T-cell (primary cell): ENCODE measurements around the gene CYB561D2. TPM values are rescaled to one million over a fixed set of nuclear protein-coding genes. Genes with fewer than 3 reads are reported as not detected.

Source experiments
- ATAC-seq, 4 experiments: fragments of 200-7000 bp in 3 of 4; fragments of 150-1000 bp in 1 of 4; cut with Tn5 transposase; replicated peaks in 1 of 4; 1 replicate in 3 of 4; 2 replicates in 1 of 4; pipeline ENCODE4 v1.10.0; 2021; ENCODE audit warnings: moderate library complexity in 3 of 4, mild to moderate bottlenecking in 2 of 4, moderate number of reproducible peaks in 1 of 4
- CTCF ChIA-PET, 2 donors: fragments of 300-600 bp; sonication (Branson Sonifier 250); formaldehyde crosslinking; loops; one replicate each; lab custom pipeline; 2022; ENCODE audit warnings: antibody characterized with exemption in 2 of 2; lab: Charles Lee
- POLR2A ChIA-PET, 2 donors: fragments of 300-600 bp; sonication (Branson Sonifier 250); formaldehyde crosslinking; loops; one replicate each; lab custom pipeline; 2022; ENCODE audit warnings: antibody characterized with exemption in 2 of 2; lab: Charles Lee
- DNase-seq, 35 experiments: peaks; one replicate each; pipeline versions ENCODE4 v3.0.0 to v3.0.0-alpha.2; 2013 to 2023
- H3K27ac ChIP-seq: one replicate; pipeline ENCODE4 v1.5.1; 2013; ENCODE audit warnings: low read length
- H3K27me3 ChIP-seq, 2 experiments: replicated peaks in 1 of 2; 1 replicate in 1 of 2; 2 replicates in 1 of 2; pipeline versions ENCODE4 v1.6.1 to v1.7.0; 2013; ENCODE audit warnings: low read length in 1 of 2, mixed read lengths in 1 of 2; ENCODE audit not compliant: control insufficient read depth in 2 of 2, insufficient read depth in 2 of 2; ENCODE audit errors: extremely low read depth in 1 of 2
- H3K36me3 ChIP-seq, 2 donors: 1 replicate in 1 of 2; 2 replicates in 1 of 2; pipeline versions ENCODE4 v1.6.1 to v1.7.0; 2013; ENCODE audit warnings: low read length in 1 of 2; ENCODE audit not compliant: control insufficient read depth in 2 of 2, insufficient read depth in 1 of 2; ENCODE audit errors: extremely low read depth in 1 of 2
- H3K4me1 ChIP-seq, 2 experiments: 1 replicate in 1 of 2; 2 replicates in 1 of 2; pipeline versions ENCODE4 v1.6.1 to v1.7.0; 2013; ENCODE audit warnings: low read length in 2 of 2, mixed read lengths in 1 of 2; ENCODE audit not compliant: insufficient read depth in 2 of 2, control insufficient read depth in 1 of 2; ENCODE audit errors: extremely low read depth in 1 of 2
- H3K4me3 ChIP-seq, 2 donors: 1 replicate in 1 of 2; 2 replicates in 1 of 2; pipeline versions ENCODE4 v1.5.1 to v1.7.0; 2013; ENCODE audit warnings: mild to moderate bottlenecking in 2 of 2, low read length in 1 of 2, moderate library complexity in 1 of 2; ENCODE audit not compliant: control insufficient read depth in 1 of 2; ENCODE audit errors: extremely low read depth in 1 of 2
- H3K9me3 ChIP-seq: 2 replicates; pipeline ENCODE4 v1.7.0; 2013
- H3K27ac Mint-ChIP-seq, 2 donors: one replicate each; pipeline ENCODE4 v1.8.0; 2020 to 2021; ENCODE audit warnings: mild to moderate bottlenecking in 2 of 2, mixed read lengths in 2 of 2
- H3K27me3 Mint-ChIP-seq, 2 donors: one replicate each; pipeline ENCODE4 v1.8.0; 2021 to 2022; ENCODE audit warnings: mixed read lengths in 2 of 2
- H3K36me3 Mint-ChIP-seq: one replicate; pipeline ENCODE4 v1.8.0; 2021; ENCODE audit warnings: mixed read lengths
- H3K4me1 Mint-ChIP-seq, 3 donors: one replicate each; pipeline ENCODE4 v1.8.0; 2020 to 2022; ENCODE audit warnings: mixed read lengths in 3 of 3, mild to moderate bottlenecking in 1 of 3
- H3K4me3 Mint-ChIP-seq, 3 donors: one replicate each; pipeline ENCODE4 v1.8.0; 2020 to 2022; ENCODE audit warnings: mild to moderate bottlenecking in 3 of 3, mixed read lengths in 3 of 3, moderate library complexity in 3 of 3
- H3K9me3 Mint-ChIP-seq, 3 donors: one replicate each; pipeline ENCODE4 v1.8.0; 2020 to 2022; ENCODE audit warnings: mixed read lengths in 3 of 3
- WGBS: methylation state at CpG from one replicate; pipeline ENCODE4 v1.1.5; 2013; ENCODE audit warnings: missing lambda C conversion rate; ENCODE audit not compliant: insufficient coverage; 5-methylcytosine and 5-hydroxymethylcytosine counted together
- total RNA-seq, 35 experiments: library from RNA in 6 of 35; stranded (reverse) in 6 of 35; fragments of 120-200 nt in 1 of 35; gene quantifications; one replicate each; pipeline versions ENCODE4 v1.2.1 to v1.2.4 and lab custom pipeline; 2013 to 2026

CYB561D2 gene
- total RNA-seq, 5 donors from 2014 or later (not counting 1 experiment from before 2014, with no cell fraction given): 25.7 to 45.3 (median 32.7) TPM

- WGBS: 98% methylated on average over 5 of the region's 11 CpGs
- H3K4me3 Mint-ChIP-seq: peak overlapping the region in 1 of 3 donors; percentile 89
- DNase-seq (no peak), ATAC-seq (no peak)
- H3K27me3 ChIP-seq: no peaks in the 10 kb centered on the region
- peaks cover 9 to 48% of the 10 kb centered on the region in 2 experiments for H3K4me1 ChIP-seq
- H3K4me3 ChIP-seq: no peak overlapping the region
- H3K36me3 Mint-ChIP-seq: peaks cover 7% of the 10 kb centered on the region
- no peaks in the 10 kb centered on the region for H3K9me3 ChIP-seq
- no peak overlapping the region for H3K27ac Mint-ChIP-seq
- H3K4me1 Mint-ChIP-seq: peaks cover 16 to 36% (median 23%) of the 10 kb centered on the region in 3 donors
- H3K36me3 ChIP-seq: peaks cover 2 to 20% of the 10 kb centered on the region in 2 donors
- H3K27me3 Mint-ChIP-seq: no peaks in the 10 kb centered on the region
- H3K27ac ChIP-seq: no peak overlapping the region
- H3K9me3 Mint-ChIP-seq: no peaks in the 10 kb centered on the region
- ChIA-PET POLR2A (no interaction called here), CTCF (interaction anchor here in 1 of 2 donors (1.2 to 1.5 kb wide), 2 partner anchors 11 to 90 kb away, joined by 3 to 5 read pairs; no protein-coding TSS in a partner anchor)
These were observed 25.0 kb upstream of the CYB561D2 start for GRCh38 chr3:50325497-50326181.

GRCh38 chr3:50326182-50326541 lies 24.5 kb upstream of the CYB561D2 start:
- POLR2A ChIA-PET: no interaction called here
- ATAC-seq: no peak
- Histone ChIP-seq H3K27me3 (no peaks in the 10 kb centered on the region), H3K4me1 (peaks cover 8 to 45% of the 10 kb centered on the region in 2 experiments), H3K27ac (no peak overlapping the region), H3K4me3 (no peak overlapping the region), H3K36me3 (peaks cover 6 to 25% of the 10 kb centered on the region in 2 donors), H3K9me3 (no peaks in the 10 kb centered on the region)
- Mint-ChIP-seq H3K36me3 (peaks cover 13% of the 10 kb centered on the region), H3K4me3 (peak overlapping the region; percentile 21 to 89 (median 86)), H3K4me1 (peaks cover 15 to 35% (median 22%) of the 10 kb centered on the region in 3 donors), H3K9me3 (no peaks in the 10 kb centered on the region), H3K27me3 (no peaks in the 10 kb centered on the region), H3K27ac (no peak overlapping the region)
- WGBS: no CpG with 5 or more reads among the region's 8 CpGs
- DNase-seq: no peak
- CTCF ChIA-PET: no interaction called here

- no peak for DNase-seq
- Histone ChIP-seq H3K9me3 (no peaks in the 10 kb centered on the region), H3K4me3 (peak overlapping the region; percentile 77 to 90), H3K27me3 (no peaks in the 10 kb centered on the region), H3K36me3 (peaks cover 14 to 35% of the 10 kb centered on the region in 2 donors), H3K27ac (peak overlapping the region; percentile 61), H3K4me1 (peaks cover 6 to 42% of the 10 kb centered on the region in 2 experiments)
- Mint-ChIP-seq H3K4me3 (peak overlapping the region; percentile 86 to 92 (median 89)), H3K9me3 (no peaks in the 10 kb centered on the region), H3K27ac (peak overlapping the region; percentile 58 to 63), H3K4me1 (peaks cover 15 to 37% (median 22%) of the 10 kb centered on the region in 3 donors), H3K36me3 (peaks cover 16% of the 10 kb centered on the region), H3K27me3 (no peaks in the 10 kb centered on the region)
- WGBS: no CpG with 5 or more reads among the region's 4 CpGs
- POLR2A ChIA-PET: interaction anchor here (0.8 to 2.5 kb wide), 2 partner anchors 10 to 23 kb away, joined by 3 to 11 read pairs; partner anchors contain the start of genes CYB561D2 (in 1 of the 2) and NPRL2 (in 1 of the 2)
- no peak for ATAC-seq
- CTCF ChIA-PET: interaction anchor here (0.5 to 1.7 kb wide), 3 partner anchors 10 to 76 kb away, joined by 3 to 11 read pairs (median 3); no protein-coding TSS in a partner anchor
These were observed 23.5 kb upstream of the CYB561D2 start for GRCh38 chr3:50327129-50327528.

GRCh38 chr3:50327943-50328691 lies 22.5 kb upstream of the CYB561D2 start, which contains the start of gene TUSC2:
Gene TUSC2, minus strand, starts transcription at chr3:50328223. Its CDS starts 124 bp downstream, at chr3:50328099.
- no peaks in the 10 kb centered on the region for H3K9me3 Mint-ChIP-seq
- H3K4me3 Mint-ChIP-seq: peak within 1 kb of the TSS; percentile 86 to 92 (median 89)
- Histone ChIP-seq H3K4me3 (peak within 1 kb of the TSS; percentile 77 to 90), H3K9me3 (no peaks in the 10 kb centered on the region), H3K36me3 (peaks cover 14 to 40% of the 10 kb centered on the region in 2 donors), H3K27me3 (no peaks in the 10 kb centered on the region), H3K27ac (peak within 1 kb of the TSS; percentile 69), H3K4me1 (peaks cover 6 to 44% of the 10 kb centered on the region in 2 experiments)
- ChIA-PET CTCF (interaction anchor here (0.5 to 1.7 kb wide), 6 partner anchors 9 to 100 kb away, joined by 3 to 11 read pairs (median 3); no protein-coding TSS in a partner anchor), POLR2A (interaction anchor here (0.6 to 2.5 kb wide), 5 partner anchors 9 to 103 kb away, joined by 3 to 11 read pairs (median 4); partner anchors contain the start of genes CYB561D2 (in 1 of the 2) and NPRL2 (in 1 of the 2))
- ATAC-seq (peak; percentile 93 to 96 (median 95)), DNase-seq (peak; percentile 86 to 98 (median 94))
- H3K36me3 Mint-ChIP-seq: peaks cover 19% of the 10 kb centered on the region
- H3K27me3 Mint-ChIP-seq: no peaks in the 10 kb centered on the region
- WGBS: 3% methylated on average over 54 of the region's 55 CpGs
- H3K4me1 Mint-ChIP-seq: peaks cover 15 to 36% (median 25%) of the 10 kb centered on the region in 3 donors
- H3K27ac Mint-ChIP-seq: peak within 1 kb of the TSS; percentile 85 to 87

- H3K27ac Mint-ChIP-seq: no peak overlapping the region
- no peak overlapping the region for H3K27ac ChIP-seq
- H3K4me1 Mint-ChIP-seq: peaks cover 26 to 47% (median 41%) of the 10 kb centered on the region in 3 donors
- CTCF ChIA-PET: no interaction called here
- H3K4me3 Mint-ChIP-seq: no peak overlapping the region
- POLR2A ChIA-PET: no interaction called here
- peaks cover 13 to 57% of the 10 kb centered on the region in 2 experiments for H3K4me1 ChIP-seq
- ATAC-seq (no peak), DNase-seq (no peak)
- H3K9me3 Mint-ChIP-seq: no peaks in the 10 kb centered on the region
- no peaks in the 10 kb centered on the region for H3K9me3 ChIP-seq
- H3K27me3 Mint-ChIP-seq: no peaks in the 10 kb centered on the region
- H3K27me3 ChIP-seq: no peaks in the 10 kb centered on the region
- no peak overlapping the region for H3K4me3 ChIP-seq
- peaks cover 19% of the 10 kb centered on the region for H3K36me3 Mint-ChIP-seq
- WGBS: 100% methylated on average over 6 of the region's 10 CpGs
- peaks cover 14 to 47% of the 10 kb centered on the region in 2 donors for H3K36me3 ChIP-seq
These were observed 20.3 kb upstream of the CYB561D2 start for GRCh38 chr3:50330330-50330729.

GRCh38 chr3:50331364-50331907 lies 19.2 kb upstream of the CYB561D2 start:
- Mint-ChIP-seq H3K9me3 (no peaks in the 10 kb centered on the region), H3K4me1 (peaks cover 37 to 54% (median 49%) of the 10 kb centered on the region in 3 donors), H3K27ac (no peak overlapping the region), H3K27me3 (no peaks in the 10 kb centered on the region), H3K36me3 (peaks cover 19% of the 10 kb centered on the region), H3K4me3 (no peak overlapping the region)
- ChIA-PET POLR2A (no interaction called here), CTCF (no interaction called here)
- peaks cover 16 to 68% of the 10 kb centered on the region in 2 experiments for H3K4me1 ChIP-seq
- WGBS: 98% methylated on average over 15 of the region's 19 CpGs
- DNase-seq (no peak), ATAC-seq (no peak)
- H3K27me3 ChIP-seq: no peaks in the 10 kb centered on the region
- H3K27ac ChIP-seq: no peak overlapping the region
- no peak overlapping the region for H3K4me3 ChIP-seq
- H3K36me3 ChIP-seq: peaks cover 14 to 47% of the 10 kb centered on the region in 2 donors
- H3K9me3 ChIP-seq: no peaks in the 10 kb centered on the region
